GM18870 (cell line): Measurements from ENCODE around the gene FRZB.
"Not testable (repeated sequence)": the region's sequence is repeated elsewhere in the genome, so short reads cannot be mapped to it uniquely, and the experiment has no call there.

ENCODE experiments used
- ATAC-seq: cut with Tn5 transposase; IDR thresholded peaks from one replicate; pipeline ENCODE4 v1.9.1; 2021; ENCODE audit warnings: moderate library complexity; ENCODE audit not compliant: unreplicated experiment

The FRZB gene

DNA sequence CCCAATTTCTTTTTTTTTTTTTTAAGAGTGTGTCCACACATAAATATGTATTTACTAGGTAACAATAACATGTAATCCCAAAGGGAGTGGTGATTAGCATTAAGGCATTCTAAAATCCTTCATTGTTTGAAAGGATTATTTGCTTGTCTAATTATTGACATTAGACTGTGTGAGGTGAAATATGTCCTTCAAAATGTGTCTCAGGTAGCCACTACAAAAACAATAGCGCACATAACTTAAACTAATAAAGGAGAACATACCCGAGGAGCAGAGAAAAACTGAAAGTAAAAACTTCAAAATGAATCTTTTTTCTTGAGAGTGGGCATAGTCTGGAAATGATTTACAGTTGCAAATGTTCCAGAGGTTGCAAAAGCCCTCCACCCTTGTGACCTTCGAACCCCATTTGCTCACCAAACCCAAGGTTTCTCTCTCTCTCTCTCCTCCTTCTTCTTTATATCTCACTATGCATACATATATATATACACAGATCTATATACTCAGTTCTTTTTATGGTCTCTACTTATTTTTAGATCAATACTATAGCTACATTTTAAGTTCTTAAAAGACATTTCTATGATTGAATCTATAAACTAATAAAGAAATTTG, 24.4 kb upstream of the FRZB start:
- ATAC-seq, result peak; percentile 49

DNA sequence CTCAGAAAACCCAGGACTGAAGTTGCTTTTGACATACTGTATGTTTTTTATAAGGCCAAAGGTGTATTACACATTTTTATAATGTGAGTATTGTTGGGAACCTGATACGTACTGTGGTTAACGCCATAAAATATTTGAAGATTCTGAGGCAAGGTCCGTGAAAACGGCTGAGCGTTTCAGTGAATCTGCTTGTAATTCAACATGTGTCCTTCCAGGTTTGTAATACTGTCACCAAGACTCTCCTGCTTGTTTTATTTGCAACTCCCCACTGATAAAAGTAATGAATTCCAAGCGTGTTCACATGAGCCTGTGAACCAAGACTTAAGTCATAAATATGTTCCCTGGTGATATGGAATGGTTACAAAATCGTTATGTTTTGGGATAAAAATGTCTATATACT, 23.9 kb upstream of the FRZB start:
- ATAC-seq, result no peak

DNA sequence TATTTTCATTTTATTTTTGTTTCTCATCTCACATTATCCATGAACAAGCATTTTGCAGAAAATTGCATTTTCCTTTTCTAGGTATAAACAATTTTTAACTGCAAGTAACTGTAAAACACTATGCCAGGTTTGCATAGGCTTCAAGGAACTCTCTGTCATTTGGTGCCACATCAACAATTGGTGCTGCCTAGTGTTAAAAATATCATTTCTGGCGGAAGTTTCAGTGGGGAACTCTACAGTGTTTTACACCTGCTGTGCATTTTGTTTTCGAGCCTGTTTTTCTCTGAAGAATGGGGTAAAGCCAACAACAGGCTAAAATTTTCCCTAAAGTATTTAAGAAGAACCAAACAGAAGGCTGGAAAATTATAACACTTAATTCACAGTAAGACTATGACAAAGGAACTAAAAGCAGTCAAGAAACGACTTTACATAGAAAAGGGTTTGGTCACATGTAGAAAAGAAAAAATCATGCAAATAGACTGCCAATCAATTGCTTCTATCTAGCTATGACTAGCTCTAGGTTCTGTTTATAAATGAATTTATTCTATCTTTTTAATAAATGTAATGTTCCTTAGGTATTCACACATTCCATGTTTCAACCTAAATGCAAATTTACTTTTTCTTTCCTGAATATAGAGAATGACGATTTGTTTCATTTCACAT, 21.4 kb upstream of the FRZB start:
- no peak for ATAC-seq

DNA sequence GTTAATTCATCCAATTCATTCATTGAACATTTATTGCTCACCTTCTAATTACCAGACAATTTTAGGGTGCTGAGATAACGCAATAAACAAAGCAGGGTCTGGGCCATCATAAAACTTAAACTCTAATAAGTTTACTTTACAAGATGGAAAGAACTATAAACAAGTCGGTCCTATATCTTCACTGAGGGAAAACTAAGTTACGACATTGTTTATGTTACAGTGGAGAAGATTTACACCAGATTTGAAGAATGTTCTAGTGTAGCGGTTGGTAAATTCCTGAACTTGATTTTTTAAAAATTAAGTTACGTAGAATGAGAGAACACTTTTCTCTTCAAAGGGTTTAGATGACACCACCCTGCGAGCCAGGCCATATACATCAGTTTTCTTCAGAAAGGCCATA, 20.7 kb upstream of the FRZB start:
- ATAC-seq, result no peak

DNA sequence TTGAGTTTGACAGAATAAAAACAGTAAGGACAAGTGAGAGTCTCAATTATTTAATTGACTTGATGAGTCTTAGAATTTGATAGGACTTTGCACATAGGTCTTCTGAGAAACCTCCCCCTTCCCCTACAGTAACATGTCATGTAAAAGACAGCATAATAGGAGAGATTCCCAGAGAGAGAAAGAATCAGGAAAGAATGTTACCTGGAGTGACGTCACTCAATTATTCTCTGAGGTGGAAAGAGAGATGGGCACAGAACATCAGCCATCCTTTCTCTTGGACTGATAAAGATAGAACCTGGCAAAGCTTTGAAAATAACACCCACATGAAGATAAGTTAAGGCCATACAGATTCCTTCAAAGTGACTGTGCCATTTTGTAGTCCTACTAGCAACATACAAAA, 19.3 kb upstream of the FRZB start:
- ATAC-seq, result no peak

DNA sequence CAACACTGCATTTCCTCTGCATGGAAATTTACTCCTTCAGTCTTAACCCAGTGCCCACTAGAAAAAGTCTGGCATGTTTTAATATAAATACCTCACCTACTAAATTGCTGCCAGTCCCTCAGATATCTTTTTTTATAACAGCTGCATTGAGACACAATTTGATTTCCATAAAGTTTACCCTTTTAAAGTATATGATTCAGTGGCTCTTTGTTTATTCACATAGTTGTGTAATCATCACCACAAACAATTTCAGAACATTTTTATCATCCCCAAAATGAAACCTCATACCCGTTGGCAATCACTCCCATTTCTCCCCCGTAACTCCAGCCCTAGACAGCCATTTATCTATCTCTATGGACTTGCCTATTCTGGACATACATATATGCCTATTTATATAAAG, 17.0 kb upstream of the FRZB start:
- ATAC-seq, result no peak

DNA sequence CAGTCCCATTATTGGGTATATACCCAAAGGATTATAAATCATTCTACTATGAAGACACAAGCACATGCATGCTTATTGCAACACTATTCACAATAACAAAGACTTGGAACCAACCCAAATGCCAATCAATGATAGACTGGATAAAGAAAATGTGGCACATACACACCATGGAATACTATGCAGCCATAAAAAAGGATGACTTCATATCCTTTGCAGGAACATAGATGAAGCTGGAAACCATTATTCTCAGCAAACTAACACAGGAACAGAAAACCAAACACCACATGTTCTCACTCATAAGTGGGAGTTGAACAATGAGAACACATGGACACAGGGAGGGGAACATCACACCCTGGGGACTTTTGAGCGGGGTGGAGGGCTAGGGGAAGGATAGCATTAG, 13.7 kb upstream of the FRZB start:
- ATAC-seq, result not testable (repeated sequence)

DNA sequence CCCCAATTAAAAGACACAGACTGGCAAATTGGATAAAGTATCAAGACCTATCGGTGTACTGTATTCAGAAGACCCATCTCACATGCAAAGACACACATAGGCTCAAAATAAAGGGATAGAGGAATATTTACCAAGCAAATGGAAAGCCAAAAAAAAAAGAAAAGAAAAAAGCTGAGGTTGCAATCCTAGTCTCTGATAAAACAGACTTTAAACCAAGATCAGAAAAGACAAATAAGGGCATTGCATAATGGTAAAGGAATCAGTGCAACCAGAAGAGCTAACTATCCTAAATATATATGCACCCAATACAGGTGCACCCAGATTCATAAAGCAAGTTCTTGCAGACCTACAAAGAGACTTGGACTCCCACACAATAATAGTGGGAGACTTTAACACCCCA, 10.2 kb upstream of the FRZB start:
- ATAC-seq, result not testable (repeated sequence)

DNA sequence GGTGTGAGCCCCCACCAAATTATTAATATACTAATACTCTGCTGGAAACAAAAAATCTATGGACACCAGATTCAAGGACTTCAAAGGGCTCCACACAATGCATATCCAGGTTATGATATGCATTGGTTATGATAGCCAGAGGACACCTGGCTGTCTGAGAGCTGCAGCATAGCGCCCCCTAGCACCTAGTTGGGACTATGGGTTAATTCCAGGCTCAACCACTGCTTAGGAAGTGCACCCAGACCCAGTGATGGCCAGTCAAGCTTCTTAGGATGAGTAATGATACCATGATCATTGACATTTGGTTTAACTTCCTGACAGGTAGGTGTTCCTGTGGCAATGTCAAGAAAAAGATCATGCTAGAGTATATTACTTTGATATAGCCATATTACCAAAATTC, 3.8 kb upstream of the FRZB start:
- no peak for ATAC-seq

DNA sequence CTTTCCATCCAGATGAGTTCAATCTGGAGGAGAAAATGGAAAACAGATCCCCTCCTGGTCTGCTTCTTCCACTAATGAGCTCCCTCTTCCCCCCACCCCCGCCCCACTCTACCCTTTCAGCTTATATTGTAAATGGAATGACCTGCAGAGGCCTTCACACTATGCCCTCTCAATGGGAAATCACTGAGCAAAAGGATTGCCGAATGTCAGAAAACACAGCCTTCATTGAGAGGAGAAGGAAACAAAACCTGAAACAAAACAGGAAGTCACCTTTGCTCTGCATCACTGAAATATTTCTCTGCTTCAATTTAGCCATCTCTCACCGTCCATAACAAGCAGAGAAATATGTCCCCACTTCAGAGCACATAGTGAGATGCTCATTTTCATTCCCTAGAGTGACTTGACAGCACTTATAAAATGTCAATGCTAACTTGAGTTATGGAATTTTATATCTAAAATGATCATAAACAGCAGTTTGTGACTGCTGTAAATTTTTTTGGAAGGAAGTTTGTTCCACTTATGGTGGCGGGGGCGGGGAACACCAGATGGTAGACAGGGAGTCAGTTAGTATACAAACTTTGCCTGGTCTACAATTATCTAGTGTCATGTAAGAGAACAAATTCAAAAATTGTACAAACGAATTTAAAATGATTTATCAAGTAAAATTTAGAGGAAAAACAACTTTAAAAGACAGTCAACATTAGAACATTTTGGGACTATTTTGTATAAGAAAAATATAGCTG, 1.8 kb upstream of the FRZB start:
- ATAC-seq, result no peak

DNA sequence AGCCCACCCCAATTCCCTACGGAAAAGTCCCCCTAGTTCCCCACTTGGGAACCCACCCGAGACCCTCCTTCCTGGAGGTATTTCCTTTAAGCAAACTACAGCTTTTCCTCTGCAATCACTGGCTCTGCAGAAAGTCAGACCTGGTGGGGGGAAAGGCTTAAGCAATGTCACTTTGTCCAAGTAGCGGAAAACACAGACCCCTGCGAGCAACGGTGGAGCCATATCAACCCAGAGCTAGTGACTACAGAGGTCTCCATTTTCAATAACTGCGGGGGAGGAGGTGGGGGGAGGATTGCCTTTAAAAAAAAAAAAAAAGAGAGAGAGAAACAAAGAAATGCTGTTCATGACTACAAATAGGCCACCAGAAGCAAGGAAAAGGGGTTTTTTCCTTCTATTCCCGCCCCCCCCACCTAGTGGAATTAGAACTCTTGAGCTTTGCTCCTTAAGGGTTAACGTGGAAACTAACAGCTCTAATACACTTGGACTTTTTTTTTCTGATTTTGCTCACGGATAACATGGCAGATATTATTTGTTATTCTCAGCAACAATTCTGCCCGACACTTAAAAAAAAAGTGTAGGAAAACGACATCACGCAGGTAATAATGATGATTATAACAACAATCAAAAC, 1.1 kb upstream of the FRZB start:
- no peak for ATAC-seq

DNA sequence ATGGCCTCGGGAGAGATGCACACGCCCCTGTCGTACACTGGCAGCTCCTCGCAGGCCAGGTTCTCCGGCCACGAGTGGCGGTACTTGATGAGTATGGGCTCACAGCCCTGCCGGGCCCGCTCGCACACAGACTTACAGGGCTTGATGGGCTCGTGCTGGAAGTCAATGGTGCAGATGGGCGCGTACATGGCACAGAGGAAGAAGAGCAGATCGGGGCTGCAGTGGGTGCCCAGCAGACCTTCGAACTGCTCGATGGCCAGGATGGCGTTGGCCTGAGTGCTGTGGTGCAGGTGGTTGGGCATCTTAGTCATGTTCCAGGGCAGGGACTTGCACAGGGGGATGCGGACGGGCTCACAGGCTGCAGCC, 359 bp downstream of the FRZB start:
- no peak for ATAC-seq

DNA sequence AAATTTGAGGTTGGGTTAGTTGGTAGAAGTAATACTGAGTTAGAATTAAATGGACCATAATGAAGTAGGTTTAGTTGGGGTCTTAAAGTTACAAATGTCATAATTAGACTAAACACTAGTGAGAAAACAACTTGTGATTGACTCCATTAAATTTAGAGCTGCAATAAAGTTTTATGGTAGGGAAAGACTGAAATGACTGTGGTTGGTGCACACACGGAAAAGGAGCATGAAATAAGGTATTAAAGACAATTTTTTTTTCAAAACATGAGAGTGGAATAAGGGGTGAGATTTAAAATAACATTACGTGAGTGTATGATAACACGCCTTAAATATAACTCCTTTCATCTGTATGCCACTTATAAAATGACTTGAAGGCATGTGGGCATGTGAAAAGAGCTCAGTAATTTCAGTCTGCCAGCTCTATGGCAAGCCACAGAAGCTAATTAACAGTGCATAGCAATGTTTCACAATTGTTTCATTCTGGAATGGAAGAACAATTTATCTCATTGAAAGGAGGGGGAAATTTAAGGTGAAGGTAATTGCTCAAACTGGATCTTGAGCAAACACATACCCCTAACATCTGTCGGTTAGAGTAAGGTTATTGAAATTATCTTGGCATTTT, 1.4 kb downstream of the FRZB start:
- ATAC-seq, result no peak

DNA sequence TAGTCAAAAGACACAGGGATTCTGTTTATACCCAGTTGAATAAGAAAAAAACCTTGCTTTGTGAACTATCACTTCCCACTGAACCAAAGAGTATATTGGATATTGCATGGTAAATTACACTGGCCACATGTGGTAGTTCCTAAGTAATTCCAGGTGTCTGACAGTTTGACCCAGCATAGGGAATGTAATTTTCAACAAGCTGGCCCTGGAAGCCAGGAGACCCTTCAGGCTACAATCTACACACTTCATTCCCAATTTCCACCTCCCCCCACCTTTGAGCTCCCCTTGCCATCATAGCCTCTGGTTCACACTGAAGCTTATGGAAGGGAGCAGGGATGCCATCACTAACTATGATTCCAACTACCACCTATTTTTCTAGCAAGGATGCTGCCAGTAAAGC, 2.8 kb downstream of the FRZB start:
- no peak for ATAC-seq

DNA sequence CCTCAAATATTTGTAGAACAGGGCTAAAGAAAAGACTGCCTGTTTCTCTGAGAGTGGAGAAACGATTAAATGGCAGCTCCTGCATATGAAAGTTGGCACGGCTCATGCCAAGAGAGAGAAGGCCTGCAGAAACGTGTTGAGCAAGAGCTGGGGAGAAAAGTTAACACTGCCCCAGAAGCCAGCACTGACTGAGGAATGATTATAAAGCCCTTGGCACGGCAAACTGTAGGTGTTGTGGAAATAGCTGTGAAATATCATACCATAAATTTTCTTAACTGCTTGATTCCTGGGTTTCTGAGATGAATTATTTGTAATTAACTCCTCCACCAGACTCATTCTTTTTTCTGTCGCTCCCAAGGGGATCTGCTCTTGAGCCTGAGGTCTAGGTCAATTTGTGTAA, 4.3 kb downstream of the FRZB start:
- no peak for ATAC-seq

DNA sequence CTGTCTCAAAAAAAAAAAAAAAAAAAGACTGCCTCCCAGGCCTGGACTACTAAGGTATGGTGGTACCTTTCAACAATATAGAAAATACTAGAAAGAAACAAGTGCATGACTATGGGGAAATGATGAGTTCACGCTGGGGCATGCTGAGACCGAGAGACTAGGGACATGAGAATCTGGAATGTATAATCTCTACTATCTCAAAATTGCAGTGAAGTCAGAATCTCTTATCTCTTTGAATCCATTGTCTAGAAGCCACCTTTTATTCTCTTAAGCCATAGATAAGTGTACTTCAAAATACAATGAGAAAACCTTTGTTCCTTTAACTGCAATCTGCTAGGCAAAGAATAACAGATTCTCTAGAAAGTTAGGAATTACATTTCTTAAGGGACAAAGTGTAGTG, 5.6 kb downstream of the FRZB start:
- no peak for ATAC-seq

DNA sequence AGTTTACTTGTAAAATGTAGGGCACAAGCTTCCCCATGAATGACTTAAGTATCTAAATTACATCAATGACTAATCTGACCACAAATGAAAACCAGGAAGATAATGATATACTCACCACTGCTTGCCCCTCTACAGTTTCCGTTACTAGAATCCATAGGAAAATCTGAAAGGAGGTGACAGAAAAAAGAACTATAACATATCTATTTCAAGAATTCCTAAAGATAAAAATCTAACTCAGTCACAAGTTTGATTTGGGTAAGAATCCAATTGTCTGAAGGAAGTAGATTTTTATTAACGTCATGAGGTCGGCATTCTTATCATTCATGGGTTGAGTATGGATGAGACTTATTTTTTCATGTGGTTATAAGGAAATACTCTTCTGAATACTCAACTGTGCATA, 7.8 kb downstream of the FRZB start:
- no peak for ATAC-seq

DNA sequence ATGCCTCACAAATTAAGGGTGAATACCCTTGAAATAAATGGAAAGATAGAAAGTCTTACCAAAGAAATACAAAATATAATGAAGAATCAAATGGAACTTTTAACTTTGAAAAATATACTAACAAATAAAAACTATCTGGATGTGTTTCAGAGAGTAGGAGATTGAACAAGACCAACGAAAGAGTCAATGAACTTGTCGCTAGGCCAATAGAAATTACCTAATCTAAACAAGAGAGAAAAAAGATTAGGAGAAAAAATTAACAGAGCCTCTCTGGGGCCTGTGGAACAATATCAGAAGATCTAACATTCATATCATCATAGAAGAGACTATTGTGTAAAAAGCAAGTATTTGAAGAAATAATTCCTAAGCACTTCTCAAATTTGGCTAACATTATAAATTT, 11.1 kb downstream of the FRZB start:
- no peak for ATAC-seq

DNA sequence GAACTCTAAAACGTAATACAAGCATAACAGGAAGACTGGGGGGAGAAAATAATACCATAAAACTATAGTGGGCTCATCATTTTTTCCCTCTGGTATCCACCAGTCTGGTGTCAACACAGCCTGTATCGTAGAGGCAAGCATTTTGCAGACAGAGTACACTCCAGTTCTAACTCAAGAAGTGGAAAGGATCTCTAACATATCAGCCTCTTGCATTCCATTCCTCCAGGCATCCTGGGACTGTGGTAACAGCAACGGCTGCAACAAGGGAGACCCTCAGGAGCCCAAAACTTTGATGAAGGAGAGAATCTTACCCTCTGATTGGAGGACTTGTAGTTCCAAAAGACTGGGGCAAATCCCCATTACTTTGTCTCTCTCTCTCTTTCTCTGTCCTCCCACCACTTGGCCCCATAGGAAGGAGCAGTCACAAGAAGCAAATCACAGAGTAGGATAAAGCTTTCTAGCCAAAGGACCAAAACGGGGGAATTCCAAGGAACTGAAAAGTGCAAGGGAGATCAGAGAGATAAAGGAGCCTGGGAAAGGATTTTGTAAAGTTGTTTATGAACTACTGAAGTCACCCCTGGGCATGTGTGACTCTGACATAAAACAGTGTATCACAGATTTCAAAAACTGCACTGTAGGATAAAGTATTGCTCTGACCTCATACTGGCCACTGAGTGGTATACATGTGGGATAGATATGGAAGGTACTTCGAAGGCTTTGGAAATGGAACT, 11.9 kb downstream of the FRZB start:
- ATAC-seq, result no peak

DNA sequence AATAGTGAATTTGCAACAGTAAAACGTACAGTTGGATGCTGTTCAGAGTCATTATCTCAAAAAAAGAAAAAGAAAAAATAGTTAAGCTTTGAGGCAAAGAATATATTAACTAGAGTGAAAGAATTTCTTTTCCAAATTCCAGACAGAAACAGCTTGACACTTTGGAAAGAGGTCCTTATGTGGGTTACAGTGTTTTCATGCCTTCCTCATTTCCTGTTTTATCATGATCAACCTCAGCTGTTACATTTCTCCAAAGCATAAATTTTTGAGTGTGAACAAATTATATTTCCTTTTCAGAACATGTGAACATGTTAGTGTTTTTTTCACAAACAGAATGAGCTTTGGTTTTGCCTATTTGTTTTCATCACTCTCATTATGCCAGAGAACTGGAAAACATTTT, 13.6 kb downstream of the FRZB start:
- ATAC-seq, result no peak

DNA sequence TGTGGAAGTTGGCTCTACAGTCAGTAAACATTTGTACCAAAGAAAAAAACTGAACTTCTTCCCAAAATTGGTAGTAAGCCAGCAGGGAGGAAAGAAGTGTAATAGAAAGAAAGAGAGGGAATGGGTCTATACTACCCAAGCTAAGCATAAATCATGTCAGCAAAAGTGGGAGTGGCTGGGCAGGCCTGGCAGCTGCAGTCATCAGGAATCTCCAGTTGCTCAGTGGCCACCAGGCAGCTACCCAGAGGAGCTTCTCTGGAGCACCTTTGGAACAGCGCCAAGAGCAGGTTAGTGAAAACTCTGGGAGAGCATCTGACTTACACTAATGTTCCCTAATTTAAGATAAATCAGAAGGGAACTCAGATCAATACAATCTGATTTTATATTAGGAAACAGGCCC, 14.3 kb downstream of the FRZB start:
- no peak for ATAC-seq
